HepG2 (cell line): ENCODE measurements around the gene UBE2R2. TPM values are rescaled to one million over a fixed set of nuclear protein-coding genes. Genes with fewer than 3 reads are reported as not detected.
A peak's percentile ranks its signal among the peaks of the same experiment; 100 is the strongest.

Experiments used
- ADNP ChIP-seq: sonication (generic); formaldehyde crosslinking; IDR thresholded peaks from 2 replicates; pipeline ENCODE4 v1.4.0; 2020; ENCODE audit warnings: missing genetic modification reagents
- ATF1 ChIP-seq: IDR thresholded peaks from 2 replicates; pipeline ENCODE4 v1.6.1; 2016; ENCODE audit warnings: mild to moderate bottlenecking, control low read depth
- CBX1 ChIP-seq: IDR thresholded peaks from one replicate; pipeline ENCODE4 v1.6.1; 2016; ENCODE audit warnings: antibody characterized with exemption, low read depth
- CBX5 ChIP-seq: sonication (generic); formaldehyde crosslinking; IDR thresholded peaks from 2 replicates; pipeline ENCODE4 v1.4.0; 2020; ENCODE audit warnings: missing genetic modification reagents, borderline replicate concordance
- FLYWCH1 ChIP-seq: sonication (generic); formaldehyde crosslinking; IDR thresholded peaks from 2 replicates; pipeline ENCODE4 v1.8.1; 2023; ENCODE audit warnings: mild to moderate bottlenecking, missing genetic modification reagents
- HDAC2 ChIP-seq: sonication (generic); formaldehyde crosslinking; IDR thresholded peaks from 2 replicates; pipeline ENCODE4 v1.4.0; 2020; ENCODE audit warnings: missing genetic modification reagents
- HNRNPUL1 ChIP-seq: fragments of 200-400 bp; formaldehyde crosslinking; IDR thresholded peaks from 2 replicates; pipeline ENCODE4 v1.6.1; 2017; ENCODE audit warnings: low read depth, mild to moderate bottlenecking, low read length, moderate library complexity
- MEF2D ChIP-seq: sonication (generic); formaldehyde crosslinking; IDR thresholded peaks from 2 replicates; pipeline ENCODE4 v1.5.1; 2020; ENCODE audit warnings: mild to moderate bottlenecking, missing genetic modification reagents
- NFYB ChIP-seq: sonication (generic); formaldehyde crosslinking; IDR thresholded peaks from 2 replicates; pipeline ENCODE4 v1.4.0; 2020; ENCODE audit warnings: missing genetic modification reagents
- NONO ChIP-seq, 2 experiments: fragments of 450-650 bp in 1 of 2; sonication (generic) in 1 of 2; formaldehyde crosslinking in 1 of 2; IDR thresholded peaks in 1 of 2; conservative IDR thresholded peaks in 1 of 2; 2 replicates each; pipeline versions ENCODE4 v1.6.1 to v1.8.0; 2017 to 2022; ENCODE audit warnings: mild to moderate bottlenecking in 1 of 2, missing genetic modification reagents in 1 of 2, moderate library complexity in 1 of 2
- NR2C2 ChIP-seq: sonication (generic); formaldehyde crosslinking; IDR thresholded peaks from 2 replicates; pipeline ENCODE4 v1.4.0; 2020; ENCODE audit warnings: missing genetic modification reagents, mild to moderate bottlenecking, moderate library complexity, borderline replicate concordance
- RAD51 ChIP-seq: fragments of 450-650 bp; IDR thresholded peaks from 2 replicates; pipeline ENCODE4 v1.6.1; 2016; ENCODE audit warnings: borderline replicate concordance
- RBM22 ChIP-seq: fragments of 200-400 bp; formaldehyde crosslinking; optimal IDR thresholded peaks from 2 replicates; pipeline ENCODE3; 2017; ENCODE audit warnings: mild to moderate bottlenecking, low read length, moderate library complexity
- SKI ChIP-seq: fragments of 450-650 bp; IDR thresholded peaks from one replicate; pipeline ENCODE4 v1.6.1; 2018; ENCODE audit warnings: mild to moderate bottlenecking; ENCODE audit not compliant: partially characterized antibody
- SMC3 ChIP-seq: IDR thresholded peaks from 2 replicates; pipeline ENCODE4 v1.6.1; 2011; ENCODE audit warnings: low read length, improper control_type of control experiment
- ZNF124 ChIP-seq: sonication (generic); formaldehyde crosslinking; IDR thresholded peaks from 2 replicates; pipeline ENCODE4 v1.4.0; 2020; ENCODE audit warnings: missing genetic modification reagents
- ZNF260 ChIP-seq: sonication (generic); formaldehyde crosslinking; IDR thresholded peaks from 2 replicates; pipeline ENCODE4 v1.4.0; 2020; ENCODE audit warnings: missing genetic modification reagents, low read depth, mild to moderate bottlenecking, borderline replicate concordance
- ZNF274 ChIP-seq: sonication (generic); formaldehyde crosslinking; IDR thresholded peaks from 2 replicates; pipeline ENCODE4 v1.5.1; 2020; ENCODE audit warnings: mild to moderate bottlenecking, missing genetic modification reagents
- ZNF331 ChIP-seq: sonication (generic); formaldehyde crosslinking; IDR thresholded peaks from 2 replicates; pipeline ENCODE4 v1.4.0; 2020; ENCODE audit warnings: missing genetic modification reagents
- ZNF333 ChIP-seq: sonication (generic); formaldehyde crosslinking; IDR thresholded peaks from 2 replicates; pipeline ENCODE4 v1.4.0; 2020; ENCODE audit warnings: mild to moderate bottlenecking, missing genetic modification reagents, borderline replicate concordance
- ZNF33B ChIP-seq: sonication (generic); formaldehyde crosslinking; IDR thresholded peaks from 2 replicates; pipeline ENCODE4 v1.5.1; 2020; ENCODE audit warnings: mild to moderate bottlenecking, missing genetic modification reagents
- ZNF441 ChIP-seq: sonication (generic); formaldehyde crosslinking; IDR thresholded peaks from 2 replicates; pipeline ENCODE4 v1.7.0; 2021; ENCODE audit warnings: missing genetic modification reagents, borderline replicate concordance
- ZNF546 ChIP-seq: sonication (generic); formaldehyde crosslinking; conservative IDR thresholded peaks from 2 replicates; pipeline ENCODE4 v1.8.1; 2023; ENCODE audit warnings: mild to moderate bottlenecking, missing genetic modification reagents
- ZNF652 ChIP-seq: IDR thresholded peaks from 2 replicates; pipeline ENCODE4 v1.6.1; 2016; ENCODE audit warnings: low read depth, borderline replicate concordance
- ZNF773 ChIP-seq: sonication (generic); formaldehyde crosslinking; IDR thresholded peaks from 2 replicates; pipeline ENCODE4 v1.4.0; 2020; ENCODE audit warnings: missing genetic modification reagents, borderline replicate concordance
- polyA plus RNA-seq, 8 experiments: library from polyadenylated mRNA; depleted of rRNA in 3 of 8; stranded (reverse) in 7 of 8; unstranded in 1 of 8; fragments of >200 nt; fragmentation: Illumina TruSeq in 4 of 8; extraction: Trizol in 4 of 8; gene quantifications; 2 replicates each; pipeline versions ENCODE4 v1.2.1 to v1.2.3, GENCODE V29; 2011 to 2016; ENCODE audit warnings: low read depth in 4 of 8, missing spikeins in 1 of 8, mixed read lengths in 1 of 8; ENCODE audit not compliant: insufficient read depth in 1 of 8
- total RNA-seq, 5 experiments: library from RNA; depleted of rRNA; stranded (reverse); fragments of >200 nt; fragmentation: Illumina TruSeq; extraction: Trizol; gene quantifications; 2 replicates each; pipeline ENCODE4 v1.2.3, GENCODE V29; 2016; ENCODE audit warnings: low read depth in 1 of 5
- TF ChIP-seq, protein P1 (sequence below): sonication (generic); formaldehyde crosslinking; IDR thresholded peaks from 2 replicates; pipeline ENCODE4 v1.4.0; 2020; ENCODE audit warnings: missing genetic modification reagents
- TF ChIP-seq, protein P2 (sequence below): sonication (generic); formaldehyde crosslinking; IDR thresholded peaks from 2 replicates; pipeline ENCODE4 v1.8.1; 2023; ENCODE audit warnings: mild to moderate bottlenecking, missing genetic modification reagents
- TF ChIP-seq, protein P3 (sequence below): sonication (generic); formaldehyde crosslinking; conservative IDR thresholded peaks from 2 replicates; pipeline ENCODE4 v1.5.0; 2020; ENCODE audit warnings: missing genetic modification reagents

Gene UBE2R2
- total and polyA plus RNA-seq, 2 of the 13 experiments (the other 11 are each of a cell fraction or from before 2014, with no cell fraction given) = 14.8 to 20.9 TPM

DNA sequence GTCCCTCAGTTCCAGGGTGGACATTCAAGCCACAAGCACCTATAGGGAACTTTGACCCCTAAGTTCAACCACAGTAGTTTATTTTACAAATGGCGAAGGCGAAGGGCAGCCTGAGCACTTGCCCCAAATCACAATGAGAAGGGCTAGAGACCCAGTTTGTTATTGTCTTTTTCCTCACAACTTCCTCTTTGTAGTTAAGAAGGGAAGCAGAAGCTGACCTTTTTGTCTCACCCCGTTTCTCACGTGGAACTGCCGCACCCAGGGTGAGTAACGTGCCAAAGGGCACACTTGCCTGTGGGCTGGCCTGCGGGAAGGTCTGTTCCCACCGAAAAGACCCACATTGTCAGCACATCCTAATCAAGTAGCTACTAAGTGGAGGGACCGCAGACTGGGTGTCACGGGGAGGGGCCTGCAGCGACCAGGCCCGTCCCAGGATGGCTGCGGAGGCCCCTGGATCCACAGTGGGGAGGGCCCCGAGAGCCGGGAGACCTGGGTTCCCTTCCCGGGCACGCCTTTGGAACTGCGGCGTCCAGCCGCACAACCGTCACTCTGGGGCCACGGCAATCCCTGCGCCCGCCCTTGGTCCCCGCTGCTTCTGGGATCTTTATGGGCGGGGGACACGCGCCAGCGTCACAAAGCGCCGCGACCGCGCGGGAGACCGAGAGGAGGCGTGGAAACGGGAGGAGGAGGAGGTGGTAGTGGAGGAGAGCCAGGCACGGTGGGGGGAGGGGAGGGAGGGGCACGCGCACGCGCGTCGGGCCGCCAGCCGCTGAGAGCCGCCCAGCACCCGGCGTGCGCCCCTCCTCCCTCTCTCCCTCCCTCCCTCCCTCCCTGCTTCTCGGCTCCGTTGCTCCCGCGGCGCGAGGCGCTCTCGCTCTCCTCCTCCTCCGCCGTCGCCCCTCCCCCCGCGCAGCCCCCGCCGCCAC lies at the start of gene UBE2R2 (continued):
- TF ChIP-seq, protein P1, sequence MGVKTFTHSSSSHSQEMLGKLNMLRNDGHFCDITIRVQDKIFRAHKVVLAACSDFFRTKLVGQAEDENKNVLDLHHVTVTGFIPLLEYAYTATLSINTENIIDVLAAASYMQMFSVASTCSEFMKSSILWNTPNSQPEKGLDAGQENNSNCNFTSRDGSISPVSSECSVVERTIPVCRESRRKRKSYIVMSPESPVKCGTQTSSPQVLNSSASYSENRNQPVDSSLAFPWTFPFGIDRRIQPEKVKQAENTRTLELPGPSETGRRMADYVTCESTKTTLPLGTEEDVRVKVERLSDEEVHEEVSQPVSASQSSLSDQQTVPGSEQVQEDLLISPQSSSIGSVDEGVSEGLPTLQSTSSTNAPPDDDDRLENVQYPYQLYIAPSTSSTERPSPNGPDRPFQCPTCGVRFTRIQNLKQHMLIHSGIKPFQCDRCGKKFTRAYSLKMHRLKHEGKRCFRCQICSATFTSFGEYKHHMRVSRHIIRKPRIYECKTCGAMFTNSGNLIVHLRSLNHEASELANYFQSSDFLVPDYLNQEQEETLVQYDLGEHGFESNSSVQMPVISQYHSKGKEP (CRISPR knock-in tag) = no peak
- TF ChIP-seq ZNF274 (CRISPR knock-in tag) (peak; percentile 86; the same call in 1 of the 2 replicates), FLYWCH1 (CRISPR knock-in tag) (0 out of 2 replicates have a peak, but pooled peaks have one; percentile 83), HNRNPUL1 (peak; percentile 41; the same call in 1 of the 2 replicates), ZNF441 (CRISPR knock-in tag) (0 out of 2 replicates have a peak, but pooled peaks have one; percentile 34), SKI (peak; percentile 37), SMC3 (no peak), RBM22 (peak; percentile 56), NR2C2 (CRISPR knock-in tag) (peak; percentile 76), ZNF260 (no peak), ATF1 (CRISPR knock-in tag) (no peak), ZNF773 (CRISPR knock-in tag) (peak; percentile 23; the same call in 1 of the 2 replicates), HDAC2 (peak; percentile 69), ZNF33B (CRISPR knock-in tag) (peak; percentile 71; the same call in 1 of the 2 replicates), ZNF331 (CRISPR knock-in tag) (peak; percentile 20; the same call in 1 of the 2 replicates), ZNF124 (CRISPR knock-in tag) (peak; percentile 46; the same call in 1 of the 2 replicates), NONO (IDR thresholded peaks at IDR 0.05) (no peak), NONO (CRISPR knock-in tag; conservative IDR thresholded peaks at IDR 0.05) (peak; percentile 71), ADNP (CRISPR knock-in tag) (no peak), RAD51 (no peak), ZNF652 (CRISPR knock-in tag) (no peak), CBX5 (CRISPR knock-in tag) (peak; percentile 39; the same call in 1 of the 2 replicates), ZNF546 (CRISPR knock-in tag) (no peak), CBX1 (peak; percentile 0), MEF2D (CRISPR knock-in tag) (peak; percentile 86), NFYB (no peak), ZNF333 (CRISPR knock-in tag) (no peak)
- TF ChIP-seq, protein P2, sequence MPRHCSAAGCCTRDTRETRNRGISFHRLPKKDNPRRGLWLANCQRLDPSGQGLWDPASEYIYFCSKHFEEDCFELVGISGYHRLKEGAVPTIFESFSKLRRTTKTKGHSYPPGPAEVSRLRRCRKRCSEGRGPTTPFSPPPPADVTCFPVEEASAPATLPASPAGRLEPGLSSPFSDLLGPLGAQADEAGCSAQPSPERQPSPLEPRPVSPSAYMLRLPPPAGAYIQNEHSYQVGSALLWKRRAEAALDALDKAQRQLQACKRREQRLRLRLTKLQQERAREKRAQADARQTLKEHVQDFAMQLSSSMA (CRISPR knock-in tag) = peak; percentile 70; the same call in 1 of the 2 replicates
- TF ChIP-seq, protein P3, sequence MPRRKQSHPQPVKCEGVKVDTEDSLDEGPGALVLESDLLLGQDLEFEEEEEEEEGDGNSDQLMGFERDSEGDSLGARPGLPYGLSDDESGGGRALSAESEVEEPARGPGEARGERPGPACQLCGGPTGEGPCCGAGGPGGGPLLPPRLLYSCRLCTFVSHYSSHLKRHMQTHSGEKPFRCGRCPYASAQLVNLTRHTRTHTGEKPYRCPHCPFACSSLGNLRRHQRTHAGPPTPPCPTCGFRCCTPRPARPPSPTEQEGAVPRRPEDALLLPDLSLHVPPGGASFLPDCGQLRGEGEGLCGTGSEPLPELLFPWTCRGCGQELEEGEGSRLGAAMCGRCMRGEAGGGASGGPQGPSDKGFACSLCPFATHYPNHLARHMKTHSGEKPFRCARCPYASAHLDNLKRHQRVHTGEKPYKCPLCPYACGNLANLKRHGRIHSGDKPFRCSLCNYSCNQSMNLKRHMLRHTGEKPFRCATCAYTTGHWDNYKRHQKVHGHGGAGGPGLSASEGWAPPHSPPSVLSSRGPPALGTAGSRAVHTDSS (CRISPR knock-in tag) = no peak
